ENCODE results near the gene HYI. TPM values are rescaled to one million over a fixed set of nuclear protein-coding genes. Genes with fewer than 3 reads are reported as not detected.

HYI gene
- total RNA-seq, 3 donors from 2014 or later: 4.2 to 5.8 (median 4.7) TPM

DNA sequence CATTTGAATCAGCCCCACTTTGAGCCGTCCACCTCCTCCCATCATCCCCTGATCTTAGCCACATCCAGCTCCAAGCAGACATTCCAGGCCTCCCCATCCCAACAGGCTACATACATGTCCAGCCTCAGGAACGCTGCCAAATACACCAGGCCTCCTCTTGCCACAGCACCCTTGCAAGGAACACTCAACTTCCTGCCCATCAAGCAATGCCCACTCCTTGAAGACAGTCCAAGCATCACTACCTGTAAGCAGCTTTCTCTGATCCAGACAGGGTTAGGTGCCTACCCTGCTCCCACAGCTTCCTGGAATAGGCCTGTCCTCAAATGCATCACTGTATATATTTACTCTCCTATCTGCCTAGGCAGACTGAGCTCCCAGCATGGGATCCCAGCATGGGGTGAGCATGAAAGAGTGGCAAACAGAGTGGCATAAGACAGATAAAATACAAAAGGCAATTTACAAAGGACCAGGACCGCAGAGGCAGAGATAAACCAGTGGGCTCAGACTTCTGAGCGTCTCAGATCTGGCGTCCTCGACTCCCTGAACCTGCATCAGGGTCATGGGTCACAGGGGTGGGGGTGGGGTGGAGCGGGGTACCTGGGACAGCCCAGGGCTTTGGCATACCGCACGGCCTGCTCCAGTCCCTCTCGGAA is 816 bp downstream of the HYI start:
- Mint-ChIP-seq H3K9me3 (no peaks in the 10 kb centered on the region), H3K27me3 (ENCODE audit: low read depth) (peaks cover 9% of the 10 kb centered on the region), H3K4me1 (ENCODE audit: low read depth) (peaks cover 14% of the 10 kb centered on the region), H3K36me3 (ENCODE audit: insufficient read depth) (peaks cover 8% of the 10 kb centered on the region), H3K4me3 (peak overlapping the region; percentile 59)
- ATAC-seq: peak; percentile 6 to 9
- DNase-seq: no peak

DNA sequence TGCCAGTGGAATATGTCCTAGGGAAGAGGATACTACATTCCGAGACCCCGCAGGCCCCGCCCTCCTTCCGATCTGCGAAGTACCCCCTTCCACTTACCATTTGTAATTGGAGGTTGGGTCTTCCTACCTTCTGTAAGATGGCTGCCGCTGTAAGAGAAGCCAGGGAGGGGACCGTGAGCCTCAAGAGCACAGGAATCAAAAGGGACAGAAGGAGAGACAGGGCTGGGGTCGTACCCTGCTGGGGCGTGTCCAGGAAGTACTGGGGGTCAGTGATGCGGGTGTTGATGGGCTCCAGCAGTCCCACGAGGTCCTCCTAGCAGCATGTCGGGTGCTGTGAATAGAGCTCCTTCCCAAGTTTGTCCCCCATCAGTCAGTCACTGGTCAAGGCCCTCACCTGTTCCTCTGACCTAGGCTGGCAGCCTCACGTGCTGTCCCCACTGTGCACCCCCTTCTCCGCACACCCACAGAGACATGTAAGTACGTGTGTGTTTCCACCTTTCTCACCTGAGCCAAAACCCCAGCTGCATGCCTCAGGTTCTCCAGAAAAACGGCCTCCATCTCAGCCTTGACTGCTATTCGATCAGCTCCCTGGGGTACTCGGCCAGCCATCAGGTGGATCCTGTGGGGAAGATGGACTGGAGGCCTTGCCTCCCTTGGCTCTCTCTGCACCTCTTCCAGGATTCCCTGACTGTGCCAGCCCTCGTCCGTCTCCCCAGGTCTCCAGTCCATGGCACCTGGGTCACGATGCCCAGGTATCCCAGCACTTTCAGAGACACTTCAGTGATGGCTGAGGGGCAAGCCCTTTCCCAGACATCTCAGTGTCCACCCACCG is 1.8 kb downstream of the HYI start:
- peaks cover 14% of the 10 kb centered on the region for H3K4me1 Mint-ChIP-seq (ENCODE audit: low read depth)
- DNase-seq: no peak
- H3K27me3 Mint-ChIP-seq (ENCODE audit: low read depth): peaks cover 5% of the 10 kb centered on the region
- no peaks in the 10 kb centered on the region for H3K9me3 Mint-ChIP-seq
- peak overlapping the region; percentile 0 for H3K4me3 Mint-ChIP-seq
- peaks cover 11% of the 10 kb centered on the region for H3K36me3 Mint-ChIP-seq (ENCODE audit: insufficient read depth)
- no peak for ATAC-seq

DNA sequence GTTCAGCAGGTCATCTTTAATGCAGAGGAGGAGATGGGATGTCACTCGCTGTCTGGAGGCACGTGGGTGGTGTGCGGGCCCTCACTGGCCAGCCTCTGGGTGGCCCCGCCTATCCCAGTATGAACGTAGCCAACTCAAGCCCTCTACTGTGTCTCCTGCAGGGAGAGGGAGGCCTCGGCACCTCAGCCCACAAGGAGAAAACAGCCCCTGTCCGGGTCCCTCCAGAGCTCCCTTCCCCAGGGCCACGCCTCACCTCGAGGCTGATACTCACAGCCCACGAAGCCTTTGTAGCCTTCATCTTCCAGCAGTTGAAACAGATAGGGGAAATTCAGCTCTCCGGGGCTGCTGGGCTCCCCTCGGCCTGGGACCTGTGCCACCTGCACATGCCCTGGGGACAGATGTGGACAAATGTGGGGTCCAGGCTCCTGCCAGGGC is 2.6 kb downstream of the HYI start:
- H3K4me3 Mint-ChIP-seq: no peak overlapping the region
- H3K9me3 Mint-ChIP-seq: no peaks in the 10 kb centered on the region
- no peak for DNase-seq
- ATAC-seq: no peak
- peaks cover 16% of the 10 kb centered on the region for H3K36me3 Mint-ChIP-seq (ENCODE audit: insufficient read depth)
- H3K4me1 Mint-ChIP-seq (ENCODE audit: low read depth): peaks cover 14% of the 10 kb centered on the region
- peaks cover 4% of the 10 kb centered on the region for H3K27me3 Mint-ChIP-seq (ENCODE audit: low read depth)

DNA sequence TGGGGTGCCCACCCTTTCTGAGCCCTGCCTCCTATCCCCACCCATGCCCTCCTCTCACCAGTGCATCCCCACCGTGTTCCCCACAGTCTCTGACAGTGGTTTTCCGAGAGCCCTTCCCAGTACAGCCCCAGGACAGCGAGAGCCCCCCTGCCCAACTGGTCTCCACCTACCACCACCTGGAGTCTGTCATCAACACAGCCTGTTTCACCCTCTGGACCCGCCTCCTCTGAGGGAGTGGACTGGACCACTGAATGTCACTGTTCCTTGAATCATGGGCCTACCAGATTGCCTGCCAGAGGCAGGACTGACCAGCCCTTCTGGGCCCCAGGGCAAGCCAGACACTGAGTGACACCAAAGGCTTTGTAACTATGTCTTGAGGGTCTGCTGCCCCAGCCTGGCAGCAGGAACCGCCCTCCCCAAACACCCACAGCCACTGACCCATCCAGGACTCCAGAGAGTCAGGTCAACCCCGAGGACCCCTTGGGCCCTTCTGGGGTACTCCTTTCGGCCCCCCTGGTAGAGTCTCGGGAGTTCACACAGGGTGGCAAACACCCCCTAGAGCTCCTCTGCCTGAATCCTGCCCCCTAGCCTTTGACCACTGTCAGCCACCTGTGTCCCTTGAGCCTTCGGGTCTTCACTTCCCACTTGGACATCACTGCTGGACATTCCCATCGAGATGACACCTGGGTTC is 3.3 kb downstream of the HYI start:
- no peak for ATAC-seq
- no peaks in the 10 kb centered on the region for H3K27me3 Mint-ChIP-seq (ENCODE audit: low read depth)
- H3K9me3 Mint-ChIP-seq: no peaks in the 10 kb centered on the region
- H3K36me3 Mint-ChIP-seq (ENCODE audit: insufficient read depth): peaks cover 22% of the 10 kb centered on the region
- peaks cover 14% of the 10 kb centered on the region for H3K4me1 Mint-ChIP-seq (ENCODE audit: low read depth)
- no peak for DNase-seq
- no peak overlapping the region for H3K4me3 Mint-ChIP-seq

DNA sequence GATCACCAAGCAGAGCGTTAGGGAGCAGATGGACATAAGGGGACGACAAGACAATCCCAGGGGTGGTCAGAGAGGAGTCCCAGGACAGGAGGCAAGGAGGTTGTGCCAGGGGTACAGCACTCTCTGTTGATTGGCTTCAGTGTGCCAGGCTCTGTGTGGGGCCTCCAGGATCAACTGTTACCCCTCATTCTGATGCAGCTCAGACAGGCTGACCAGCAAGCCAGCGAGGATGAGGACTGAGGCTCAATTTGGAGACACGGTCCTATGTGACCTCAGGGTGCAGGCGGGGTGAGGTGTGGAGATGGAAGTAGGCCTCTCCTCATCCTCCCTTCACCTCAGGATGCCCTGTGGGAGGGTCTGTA is 4.0 kb downstream of the HYI start:
- ATAC-seq (no peak), DNase-seq (no peak)
- H3K4me1 Mint-ChIP-seq (ENCODE audit: low read depth): peaks cover 12% of the 10 kb centered on the region
- peaks cover 27% of the 10 kb centered on the region for H3K36me3 Mint-ChIP-seq (ENCODE audit: insufficient read depth)
- no peak overlapping the region for H3K4me3 Mint-ChIP-seq
- H3K9me3 Mint-ChIP-seq: no peaks in the 10 kb centered on the region
- no peaks in the 10 kb centered on the region for H3K27me3 Mint-ChIP-seq (ENCODE audit: low read depth)

DNA sequence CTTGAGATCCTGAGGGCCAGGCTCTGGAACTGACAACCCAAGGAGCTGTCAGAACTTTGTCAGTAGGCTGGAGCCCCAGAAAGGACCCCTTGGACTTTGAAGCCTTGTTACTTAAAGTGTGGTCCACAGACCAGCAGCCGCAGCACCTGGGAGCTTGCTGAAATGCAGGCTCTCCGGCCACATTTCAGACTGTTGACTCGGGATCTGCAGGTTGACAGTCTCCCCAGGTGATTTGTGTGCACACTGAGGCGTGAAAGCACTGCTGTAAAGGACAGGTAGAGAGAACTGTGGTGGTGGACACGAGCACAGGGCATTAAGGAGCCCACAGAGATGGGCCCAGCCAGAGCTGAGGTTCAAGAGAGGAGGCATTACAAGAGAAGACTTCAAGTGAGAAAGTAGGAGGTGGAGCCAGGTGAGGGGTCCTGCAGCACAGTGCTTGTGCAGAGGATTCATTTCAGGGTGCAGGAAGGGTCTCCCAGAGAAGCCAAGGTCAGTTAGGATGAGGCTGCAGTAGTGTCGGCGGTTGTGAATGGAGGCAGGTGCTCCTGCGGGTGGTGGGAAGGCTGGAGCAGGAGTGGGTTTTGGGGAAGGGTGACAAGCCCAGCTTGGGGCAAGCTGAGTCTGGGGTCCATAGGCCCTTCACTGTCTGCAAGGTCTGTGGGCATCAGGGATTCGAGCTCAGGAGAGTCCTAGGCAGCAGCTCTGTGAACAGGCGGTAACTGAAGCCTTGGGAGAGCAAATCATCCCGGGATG is 4.6 kb downstream of the HYI start:
- ATAC-seq (no peak), DNase-seq (no peak)
- no peaks in the 10 kb centered on the region for H3K27me3 Mint-ChIP-seq (ENCODE audit: low read depth)
- H3K36me3 Mint-ChIP-seq (ENCODE audit: insufficient read depth): peaks cover 32% of the 10 kb centered on the region
- no peaks in the 10 kb centered on the region for H3K9me3 Mint-ChIP-seq
- H3K4me3 Mint-ChIP-seq: no peak overlapping the region
- H3K4me1 Mint-ChIP-seq (ENCODE audit: low read depth): peaks cover 7% of the 10 kb centered on the region

DNA sequence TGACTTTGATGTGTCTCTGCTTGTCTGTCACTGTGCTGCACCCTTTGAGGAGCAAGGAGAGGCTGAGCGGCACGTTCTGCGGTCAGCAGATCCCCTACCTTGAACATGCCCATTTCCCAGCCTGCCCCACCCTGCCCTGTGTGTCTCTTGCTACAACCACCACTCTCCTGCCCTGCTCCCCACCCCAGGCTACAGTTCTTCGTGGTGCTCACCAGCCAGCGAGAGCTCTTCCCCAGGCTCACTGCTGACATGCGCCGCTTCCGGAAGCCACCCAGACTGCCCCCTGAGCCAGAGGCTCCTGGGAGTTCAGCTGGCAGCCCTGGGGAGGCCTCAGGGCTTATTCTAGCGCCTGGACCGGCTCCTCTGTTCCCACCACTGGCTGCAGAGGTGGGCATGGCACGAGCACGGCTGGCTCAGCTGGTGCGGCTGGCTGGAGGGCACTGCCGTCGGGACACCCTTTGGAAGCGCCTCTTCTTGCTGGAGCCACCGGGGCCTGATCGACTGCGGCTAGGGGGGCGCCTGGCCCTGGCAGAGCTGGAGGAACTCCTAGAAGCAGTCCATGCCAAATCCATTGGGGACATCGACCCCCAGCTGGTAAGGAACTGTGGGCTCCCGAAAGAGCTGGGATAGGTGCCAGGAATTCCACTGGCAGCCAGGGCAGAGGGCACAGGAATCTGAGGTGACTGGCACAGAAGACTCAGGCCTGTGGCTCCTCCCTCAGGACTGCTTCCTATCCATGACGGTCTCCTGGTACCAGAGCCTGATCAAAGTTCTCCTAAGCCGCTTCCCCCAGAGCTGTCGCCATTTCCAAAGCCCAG is 5.6 kb downstream of the HYI start:
- no peaks in the 10 kb centered on the region for H3K27me3 Mint-ChIP-seq (ENCODE audit: low read depth)
- no peak for DNase-seq

DNA sequence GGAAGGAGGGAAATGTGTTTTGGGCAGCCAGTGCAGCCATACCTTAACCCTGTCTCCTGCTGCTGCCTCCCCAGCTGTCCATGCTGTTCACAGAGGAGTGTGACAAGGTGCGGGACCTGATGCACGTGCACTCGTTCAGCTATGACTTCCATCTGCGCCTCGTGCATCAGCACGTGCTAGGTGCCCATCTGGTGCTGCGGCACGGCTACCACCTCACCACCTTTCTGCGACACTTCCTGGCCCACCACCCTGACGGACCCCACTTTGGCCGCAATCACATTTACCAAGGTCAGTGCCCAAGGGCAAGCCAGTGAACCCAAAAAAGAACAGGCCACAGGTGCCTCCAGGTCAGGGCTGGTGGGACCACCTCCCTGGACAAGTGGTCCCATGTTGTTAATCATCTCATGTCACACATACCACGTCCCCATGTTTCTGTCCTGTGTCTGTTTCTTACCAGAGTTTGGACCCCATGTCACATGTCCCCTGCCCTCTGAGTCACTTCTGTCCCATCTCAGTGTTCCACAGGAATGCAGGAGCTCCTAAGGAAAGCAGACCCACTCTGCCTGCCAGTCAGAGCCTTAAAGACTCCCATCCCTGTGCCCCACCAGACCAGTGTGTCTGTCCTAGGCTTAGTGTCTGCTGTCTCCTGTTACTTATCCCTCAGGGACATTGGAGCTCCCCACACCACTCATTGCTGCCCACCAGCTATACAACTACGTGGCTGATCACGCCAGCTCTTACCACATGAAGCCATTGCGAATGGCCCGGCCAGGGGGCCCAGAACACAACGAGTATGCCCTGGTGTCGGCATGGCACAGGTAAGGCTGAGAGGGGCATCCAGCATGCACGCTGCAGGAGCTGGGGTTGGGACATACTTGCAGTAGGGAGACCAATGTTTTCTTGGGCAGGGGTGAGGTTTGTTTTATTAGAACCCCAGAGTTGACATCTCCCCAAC is 6.6 kb downstream of the HYI start:
- DNase-seq: no peak
- no peak for ATAC-seq
- peaks cover 40% of the 10 kb centered on the region for H3K36me3 Mint-ChIP-seq (ENCODE audit: insufficient read depth)

More for the DNA sequence above, 5.6 kb downstream of the HYI start:
- Mint-ChIP-seq H3K36me3 (ENCODE audit: insufficient read depth) (peaks cover 40% of the 10 kb centered on the region), H3K9me3 (no peaks in the 10 kb centered on the region), H3K4me3 (no peak overlapping the region), H3K4me1 (ENCODE audit: low read depth) (peaks cover 5% of the 10 kb centered on the region)
- no peak for ATAC-seq

DNA sequence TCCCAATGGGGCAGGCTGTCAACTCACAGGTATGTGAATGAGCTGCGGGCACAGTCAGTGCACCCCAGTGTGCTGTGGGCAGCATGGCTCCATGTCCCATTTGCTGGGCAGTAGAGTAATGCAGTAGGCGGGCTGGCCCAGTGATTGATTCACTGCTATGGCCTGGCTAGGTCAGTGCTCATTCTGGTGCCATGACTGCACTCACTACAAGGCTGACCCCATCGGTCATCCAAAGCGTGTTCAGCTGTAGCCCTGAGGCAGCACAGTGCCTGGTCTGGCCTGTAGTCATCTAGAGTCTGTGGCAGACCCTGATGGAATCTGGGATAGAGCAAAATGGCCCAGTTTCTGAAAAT is 7.4 kb downstream of the HYI start:
- ATAC-seq (no peak), DNase-seq (no peak)
- Mint-ChIP-seq H3K4me3 (no peak overlapping the region), H3K36me3 (ENCODE audit: insufficient read depth) (peaks cover 40% of the 10 kb centered on the region), H3K4me1 (ENCODE audit: low read depth) (no peaks in the 10 kb centered on the region), H3K9me3 (no peaks in the 10 kb centered on the region), H3K27me3 (ENCODE audit: low read depth) (no peaks in the 10 kb centered on the region)

More for the DNA sequence above, 6.6 kb downstream of the HYI start:
- no peaks in the 10 kb centered on the region for H3K27me3 Mint-ChIP-seq (ENCODE audit: low read depth)
- H3K4me1 Mint-ChIP-seq (ENCODE audit: low read depth): no peaks in the 10 kb centered on the region
- no peaks in the 10 kb centered on the region for H3K9me3 Mint-ChIP-seq
- H3K4me3 Mint-ChIP-seq: no peak overlapping the region

DNA sequence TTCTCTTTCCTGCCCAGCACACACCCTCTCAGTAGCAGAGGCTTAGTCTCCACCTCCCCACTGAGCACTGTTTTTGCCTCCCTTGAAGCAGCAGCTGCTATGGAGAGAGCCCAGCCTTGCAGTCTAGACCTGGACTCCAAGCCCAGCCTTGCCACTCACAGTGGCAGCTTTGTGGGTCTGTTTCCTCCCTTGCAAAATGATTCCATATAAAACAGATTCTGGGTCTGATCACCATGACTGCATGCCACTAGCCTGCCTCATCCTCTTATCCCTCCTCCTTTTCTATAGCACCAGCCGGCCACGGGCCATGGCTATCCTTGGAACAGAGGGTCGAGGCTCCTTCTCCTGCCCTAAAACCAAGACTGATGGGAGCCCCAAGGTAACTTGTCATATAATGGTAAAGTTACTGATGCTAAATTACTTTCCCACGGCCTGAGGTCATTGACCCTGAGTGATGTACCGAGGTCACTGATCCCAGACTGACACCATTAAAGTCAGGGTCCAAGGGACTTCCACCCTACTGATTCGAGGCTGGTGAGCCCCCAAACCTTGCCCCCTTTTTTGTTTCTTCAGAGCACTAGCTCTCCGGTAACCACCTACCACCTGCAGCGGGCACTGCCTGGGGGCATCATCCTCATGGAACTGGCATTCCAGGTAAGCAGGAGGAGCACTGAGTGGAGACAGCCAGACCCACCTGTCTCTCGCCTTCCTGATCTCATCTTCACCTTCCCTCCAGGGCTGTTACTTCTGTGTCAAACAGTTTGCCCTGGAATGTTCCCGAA is 7.9 kb downstream of the HYI start:
- Mint-ChIP-seq H3K36me3 (ENCODE audit: insufficient read depth) (peaks cover 38% of the 10 kb centered on the region), H3K9me3 (no peaks in the 10 kb centered on the region), H3K4me1 (ENCODE audit: low read depth) (no peaks in the 10 kb centered on the region), H3K27me3 (ENCODE audit: low read depth) (no peaks in the 10 kb centered on the region), H3K4me3 (no peak overlapping the region)
- ATAC-seq: no peak
- DNase-seq: no peak

DNA sequence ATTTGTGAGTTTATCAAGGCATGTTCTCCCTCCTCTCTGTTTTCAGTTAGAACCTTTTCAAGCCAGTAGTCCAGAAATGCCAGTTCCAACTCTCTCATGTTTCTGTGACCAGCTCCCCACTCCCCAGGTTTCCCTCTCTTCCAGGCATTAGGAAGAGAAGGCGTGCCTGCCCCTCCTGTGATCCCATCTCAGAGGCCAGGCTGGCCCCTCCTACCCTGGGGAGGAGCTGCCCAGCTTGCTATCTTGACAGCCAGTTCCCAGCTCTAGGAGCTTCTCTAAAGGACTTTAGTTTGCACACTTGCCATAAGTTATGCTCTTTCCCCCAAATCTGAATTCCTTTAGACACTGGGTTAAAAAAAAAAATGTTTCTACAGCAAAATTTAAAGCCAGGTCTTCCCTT is 8.9 kb downstream of the HYI start:
- Mint-ChIP-seq H3K4me1 (ENCODE audit: low read depth) (no peaks in the 10 kb centered on the region), H3K4me3 (no peak overlapping the region), H3K36me3 (ENCODE audit: insufficient read depth) (peaks cover 39% of the 10 kb centered on the region), H3K27me3 (ENCODE audit: low read depth) (no peaks in the 10 kb centered on the region), H3K9me3 (no peaks in the 10 kb centered on the region)
- DNase-seq: no peak
- no peak for ATAC-seq

DNA sequence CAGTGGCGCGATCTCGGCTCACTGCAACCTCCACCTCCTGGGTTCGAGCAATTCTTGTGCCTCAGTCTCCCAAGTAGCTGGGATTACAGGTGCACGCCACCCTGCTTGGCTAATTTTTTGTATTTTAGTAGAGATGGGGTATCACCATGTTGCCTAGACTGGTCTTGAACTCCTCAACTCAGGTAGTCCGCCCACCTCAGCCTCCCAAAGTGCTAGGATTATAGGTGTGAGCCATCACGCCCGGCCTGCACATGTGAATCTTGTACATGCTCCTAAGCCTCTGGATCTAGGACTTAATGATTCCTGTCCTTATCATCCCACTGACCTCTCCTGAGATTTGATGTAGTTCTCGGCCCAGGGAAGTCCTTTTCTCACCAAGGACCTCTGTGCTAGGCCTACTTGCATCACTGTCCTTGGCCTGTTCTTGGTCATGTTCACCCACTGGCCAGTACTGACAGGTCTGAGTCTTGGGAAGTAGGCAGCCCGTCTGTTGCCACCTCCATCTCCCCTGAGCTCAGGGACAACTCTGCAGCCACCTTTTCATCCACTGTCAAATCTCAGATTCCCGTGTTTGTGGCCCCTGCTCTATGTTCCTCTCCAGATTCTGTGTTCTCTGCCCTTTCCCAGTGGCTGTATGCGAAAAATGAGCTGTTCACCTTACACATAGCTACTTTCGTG is 9.4 kb downstream of the HYI start:
- no peak for ATAC-seq
- Mint-ChIP-seq H3K4me1 (ENCODE audit: low read depth) (no peaks in the 10 kb centered on the region), H3K27me3 (ENCODE audit: low read depth) (no peaks in the 10 kb centered on the region), H3K4me3 (no peak overlapping the region), H3K36me3 (ENCODE audit: insufficient read depth) (peaks cover 38% of the 10 kb centered on the region), H3K9me3 (no peaks in the 10 kb centered on the region)
- DNase-seq: no peak
